ENCODE measurements around the gene CKAP5. TPM values are rescaled to one million over a fixed set of nuclear protein-coding genes. Genes with fewer than 3 reads are reported as not detected.

The CKAP5 gene
- polyA plus RNA-seq, 1 of the 3 experiments (the other 2 are of a cell fraction), result 51.7 TPM

DNA sequence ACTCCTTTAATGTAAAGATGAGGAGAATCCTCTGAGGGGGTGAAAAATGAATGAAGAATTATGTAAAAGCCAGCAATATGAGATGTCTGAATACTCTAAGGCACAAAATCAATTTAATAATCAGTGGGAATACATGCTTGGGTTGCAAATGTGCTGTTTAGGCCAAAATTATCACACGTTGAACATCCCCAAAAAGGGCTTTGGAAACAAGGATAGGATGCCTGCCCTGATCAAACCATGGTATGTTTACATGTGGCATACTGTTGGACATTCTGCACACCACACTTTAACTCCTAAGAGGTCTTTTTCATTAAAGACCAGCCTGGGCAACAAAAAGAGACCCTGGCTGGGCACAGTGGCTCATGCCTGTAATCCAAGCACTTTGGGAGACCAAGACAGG lies 100.8 kb downstream of the CKAP5 start:
- ChIA-PET POLR2A (no interaction called here), CTCF (no interaction called here)
- Histone ChIP-seq H3K79me2 (ENCODE audit: insufficient read depth) (no peaks in the 10 kb centered on the region), H3K36me3 (replicated peaks in 1 of 2; ENCODE audit: control insufficient read depth in 1 of 2, insufficient read depth in 2 of 2, low read length in 1 of 2) (peaks cover 63 to 67% of the 10 kb centered on the region in 2 experiments), H3K4me2 (no peak overlapping the region), H3F3A (replicated peaks; ENCODE audit: insufficient read depth) (peaks cover 4% of the 10 kb centered on the region), H2AFZ (ENCODE audit: low read depth) (no peak overlapping the region), H4K20me1 (ENCODE audit: insufficient read depth) (no peaks in the 10 kb centered on the region), H3K9me3 (no peaks in the 10 kb centered on the region), H3K4me1 (ENCODE audit: control insufficient read depth in 1 of 2, insufficient read depth in 2 of 2, low read depth in 1 of 2, low read length in 1 of 2) (no peaks in the 10 kb centered on the region), H3K27me3 (ENCODE audit: insufficient read depth) (no peaks in the 10 kb centered on the region), H3K4me3 (ENCODE audit: low read depth in 2 of 2, low read length in 1 of 2) (no peak overlapping the region), H3K9ac (no peak overlapping the region), H3K9me2 (no peaks in the 10 kb centered on the region), H3K27ac (ENCODE audit: low read depth in 2 of 2, low read length in 1 of 2) (no peak overlapping the region)
- DNase-seq, result no peak
- TF ChIP-seq TEAD4 (IDR thresholded peaks at IDR 0.05; ENCODE audit: borderline replicate concordance, insufficient read depth) (no peak), NRF1 (IDR thresholded peaks at IDR 0.05; ENCODE audit: low read depth, low read length) (no peak), EZH2phosphoT487 (IDR thresholded peaks at IDR 0.05; ENCODE audit: borderline replicate concordance, low read depth) (no peak), JUND (IDR thresholded peaks at IDR 0.05) (no peak), SMC3 (IDR thresholded peaks at IDR 0.05; ENCODE audit: low read depth, low read length) (no peak)
- TF ChIP-seq, protein P1, sequence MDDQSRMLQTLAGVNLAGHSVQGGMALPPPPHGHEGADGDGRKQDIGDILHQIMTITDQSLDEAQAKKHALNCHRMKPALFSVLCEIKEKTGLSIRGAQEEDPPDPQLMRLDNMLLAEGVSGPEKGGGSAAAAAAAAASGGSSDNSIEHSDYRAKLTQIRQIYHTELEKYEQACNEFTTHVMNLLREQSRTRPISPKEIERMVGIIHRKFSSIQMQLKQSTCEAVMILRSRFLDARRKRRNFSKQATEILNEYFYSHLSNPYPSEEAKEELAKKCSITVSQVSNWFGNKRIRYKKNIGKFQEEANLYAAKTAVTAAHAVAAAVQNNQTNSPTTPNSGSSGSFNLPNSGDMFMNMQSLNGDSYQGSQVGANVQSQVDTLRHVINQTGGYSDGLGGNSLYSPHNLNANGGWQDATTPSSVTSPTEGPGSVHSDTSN (IDR thresholded peaks at IDR 0.05), result no peak
- TF ChIP-seq, protein P2, sequence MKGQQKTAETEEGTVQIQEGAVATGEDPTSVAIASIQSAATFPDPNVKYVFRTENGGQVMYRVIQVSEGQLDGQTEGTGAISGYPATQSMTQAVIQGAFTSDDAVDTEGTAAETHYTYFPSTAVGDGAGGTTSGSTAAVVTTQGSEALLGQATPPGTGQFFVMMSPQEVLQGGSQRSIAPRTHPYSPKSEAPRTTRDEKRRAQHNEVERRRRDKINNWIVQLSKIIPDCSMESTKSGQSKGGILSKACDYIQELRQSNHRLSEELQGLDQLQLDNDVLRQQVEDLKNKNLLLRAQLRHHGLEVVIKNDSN (IDR thresholded peaks at IDR 0.05; ENCODE audit: borderline replicate concordance, low read depth), result no peak
- TF ChIP-seq, protein P3, sequence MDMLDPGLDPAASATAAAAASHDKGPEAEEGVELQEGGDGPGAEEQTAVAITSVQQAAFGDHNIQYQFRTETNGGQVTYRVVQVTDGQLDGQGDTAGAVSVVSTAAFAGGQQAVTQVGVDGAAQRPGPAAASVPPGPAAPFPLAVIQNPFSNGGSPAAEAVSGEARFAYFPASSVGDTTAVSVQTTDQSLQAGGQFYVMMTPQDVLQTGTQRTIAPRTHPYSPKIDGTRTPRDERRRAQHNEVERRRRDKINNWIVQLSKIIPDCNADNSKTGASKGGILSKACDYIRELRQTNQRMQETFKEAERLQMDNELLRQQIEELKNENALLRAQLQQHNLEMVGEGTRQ (IDR thresholded peaks at IDR 0.05; ENCODE audit: borderline replicate concordance, low read depth, low read length), result no peak
- 95% methylated on average over 1 of the region's 1 CpG for WGBS (ENCODE audit: low lambda C conversion rate)

DNA sequence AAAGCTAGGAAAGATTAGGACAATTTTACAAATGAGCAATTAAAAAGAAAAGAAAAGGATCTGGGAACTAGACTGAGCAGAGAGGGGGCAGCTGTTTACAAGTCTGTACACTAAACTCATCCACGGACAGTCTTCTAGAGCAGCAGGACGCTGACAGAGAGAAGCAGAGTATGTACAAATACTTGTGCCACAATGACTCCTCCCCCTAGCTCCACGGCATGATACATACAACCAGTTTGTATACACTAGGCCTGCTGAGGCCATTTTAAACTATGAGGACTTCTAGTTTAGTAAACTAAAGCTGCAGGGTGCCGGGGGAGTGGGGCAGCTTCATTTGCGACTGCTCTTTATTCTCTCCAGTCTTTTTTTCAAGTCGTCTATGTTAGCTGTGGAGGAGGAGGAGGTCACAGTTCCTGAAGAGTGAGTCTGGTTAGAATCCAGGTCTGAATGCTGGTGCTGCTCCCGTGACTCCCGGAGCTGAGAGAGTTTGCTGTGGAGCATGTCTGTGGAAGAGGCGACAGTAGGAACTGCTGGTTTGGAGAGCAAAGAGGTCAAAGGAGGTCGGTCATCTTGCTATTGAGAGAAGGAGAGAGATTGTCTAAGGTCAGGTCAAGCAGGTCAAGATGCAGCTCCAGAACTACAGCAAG lies 102.3 kb downstream of the CKAP5 start:
- WGBS (ENCODE audit: low lambda C conversion rate), result 86% methylated on average over 10 of the region's 10 CpGs
- peaks cover 54 to 59% of the 10 kb centered on the region in 2 experiments for H3K36me3 ChIP-seq (replicated peaks in 1 of 2; ENCODE audit: control insufficient read depth in 1 of 2, insufficient read depth in 2 of 2, low read length in 1 of 2)
- POLR2A ChIA-PET, result no interaction called here
- TF ChIP-seq RXRA (IDR thresholded peaks at IDR 0.05; ENCODE audit: borderline replicate concordance, low read depth) (no peak), FOSL2 (IDR thresholded peaks at IDR 0.05; ENCODE audit: borderline replicate concordance, low read depth) (no peak), CHD2 (IDR thresholded peaks at IDR 0.05; ENCODE audit: low read length, partially characterized antibody) (no peak), SMC3 (IDR thresholded peaks at IDR 0.05; ENCODE audit: low read depth, low read length) (no peak), TCF12 (IDR thresholded peaks at IDR 0.05) (no peak), YY1 (IDR thresholded peaks at IDR 0.05; ENCODE audit: low read depth) (no peak), NRF1 (IDR thresholded peaks at IDR 0.05; ENCODE audit: low read depth, low read length) (no peak), POLR2AphosphoS5 (IDR thresholded peaks at IDR 0.05; ENCODE audit: low read depth, low read length) (no peak), SIN3A (IDR thresholded peaks at IDR 0.05; ENCODE audit: borderline replicate concordance, low read depth, low read length) (no peak)
- TF ChIP-seq, protein P4, sequence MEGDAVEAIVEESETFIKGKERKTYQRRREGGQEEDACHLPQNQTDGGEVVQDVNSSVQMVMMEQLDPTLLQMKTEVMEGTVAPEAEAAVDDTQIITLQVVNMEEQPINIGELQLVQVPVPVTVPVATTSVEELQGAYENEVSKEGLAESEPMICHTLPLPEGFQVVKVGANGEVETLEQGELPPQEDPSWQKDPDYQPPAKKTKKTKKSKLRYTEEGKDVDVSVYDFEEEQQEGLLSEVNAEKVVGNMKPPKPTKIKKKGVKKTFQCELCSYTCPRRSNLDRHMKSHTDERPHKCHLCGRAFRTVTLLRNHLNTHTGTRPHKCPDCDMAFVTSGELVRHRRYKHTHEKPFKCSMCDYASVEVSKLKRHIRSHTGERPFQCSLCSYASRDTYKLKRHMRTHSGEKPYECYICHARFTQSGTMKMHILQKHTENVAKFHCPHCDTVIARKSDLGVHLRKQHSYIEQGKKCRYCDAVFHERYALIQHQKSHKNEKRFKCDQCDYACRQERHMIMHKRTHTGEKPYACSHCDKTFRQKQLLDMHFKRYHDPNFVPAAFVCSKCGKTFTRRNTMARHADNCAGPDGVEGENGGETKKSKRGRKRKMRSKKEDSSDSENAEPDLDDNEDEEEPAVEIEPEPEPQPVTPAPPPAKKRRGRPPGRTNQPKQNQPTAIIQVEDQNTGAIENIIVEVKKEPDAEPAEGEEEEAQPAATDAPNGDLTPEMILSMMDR (IDR thresholded peaks at IDR 0.05), result no peak
- TF ChIP-seq, protein P5, sequence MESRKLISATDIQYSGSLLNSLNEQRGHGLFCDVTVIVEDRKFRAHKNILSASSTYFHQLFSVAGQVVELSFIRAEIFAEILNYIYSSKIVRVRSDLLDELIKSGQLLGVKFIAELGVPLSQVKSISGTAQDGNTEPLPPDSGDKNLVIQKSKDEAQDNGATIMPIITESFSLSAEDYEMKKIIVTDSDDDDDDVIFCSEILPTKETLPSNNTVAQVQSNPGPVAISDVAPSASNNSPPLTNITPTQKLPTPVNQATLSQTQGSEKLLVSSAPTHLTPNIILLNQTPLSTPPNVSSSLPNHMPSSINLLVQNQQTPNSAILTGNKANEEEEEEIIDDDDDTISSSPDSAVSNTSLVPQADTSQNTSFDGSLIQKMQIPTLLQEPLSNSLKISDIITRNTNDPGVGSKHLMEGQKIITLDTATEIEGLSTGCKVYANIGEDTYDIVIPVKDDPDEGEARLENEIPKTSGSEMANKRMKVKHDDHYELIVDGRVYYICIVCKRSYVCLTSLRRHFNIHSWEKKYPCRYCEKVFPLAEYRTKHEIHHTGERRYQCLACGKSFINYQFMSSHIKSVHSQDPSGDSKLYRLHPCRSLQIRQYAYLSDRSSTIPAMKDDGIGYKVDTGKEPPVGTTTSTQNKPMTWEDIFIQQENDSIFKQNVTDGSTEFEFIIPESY (IDR thresholded peaks at IDR 0.05; ENCODE audit: borderline replicate concordance, low read depth), result no peak
- TF ChIP-seq, protein P2 (IDR thresholded peaks at IDR 0.05; ENCODE audit: borderline replicate concordance, low read depth), result no peak
- TF ChIP-seq, protein P6, sequence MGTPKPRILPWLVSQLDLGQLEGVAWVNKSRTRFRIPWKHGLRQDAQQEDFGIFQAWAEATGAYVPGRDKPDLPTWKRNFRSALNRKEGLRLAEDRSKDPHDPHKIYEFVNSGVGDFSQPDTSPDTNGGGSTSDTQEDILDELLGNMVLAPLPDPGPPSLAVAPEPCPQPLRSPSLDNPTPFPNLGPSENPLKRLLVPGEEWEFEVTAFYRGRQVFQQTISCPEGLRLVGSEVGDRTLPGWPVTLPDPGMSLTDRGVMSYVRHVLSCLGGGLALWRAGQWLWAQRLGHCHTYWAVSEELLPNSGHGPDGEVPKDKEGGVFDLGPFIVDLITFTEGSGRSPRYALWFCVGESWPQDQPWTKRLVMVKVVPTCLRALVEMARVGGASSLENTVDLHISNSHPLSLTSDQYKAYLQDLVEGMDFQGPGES (IDR thresholded peaks at IDR 0.05; ENCODE audit: low read depth, low read length), result no peak

More for the DNA sequence above, 102.3 kb downstream of the CKAP5 start:
- H3K9me3 ChIP-seq, result no peaks in the 10 kb centered on the region
- H3K9ac ChIP-seq, result no peak overlapping the region
- no peaks in the 10 kb centered on the region for H3K4me1 ChIP-seq (ENCODE audit: control insufficient read depth in 1 of 2, insufficient read depth in 2 of 2, low read depth in 1 of 2, low read length in 1 of 2)
- no peak overlapping the region for H2AFZ ChIP-seq (ENCODE audit: low read depth)
- no peaks in the 10 kb centered on the region for H4K20me1 ChIP-seq (ENCODE audit: insufficient read depth)
- CTCF ChIA-PET, result interaction anchor here (0.8 kb wide), 1 partner anchor 93 kb away, joined by 3 read pairs; no protein-coding TSS in a partner anchor
- no peak overlapping the region for H3K4me3 ChIP-seq (ENCODE audit: low read depth in 2 of 2, low read length in 1 of 2)
- DNase-seq, result no peak
- no peaks in the 10 kb centered on the region for H3K9me2 ChIP-seq
- no peak overlapping the region for H3K4me2 ChIP-seq
- no peaks in the 10 kb centered on the region for H3K79me2 ChIP-seq (ENCODE audit: insufficient read depth)
- no peak overlapping the region for H3K27ac ChIP-seq (ENCODE audit: low read depth in 2 of 2, low read length in 1 of 2)
- no peaks in the 10 kb centered on the region for H3K27me3 ChIP-seq (ENCODE audit: insufficient read depth)
- peaks cover 4% of the 10 kb centered on the region for H3F3A ChIP-seq (replicated peaks; ENCODE audit: insufficient read depth)

Measured in SK-N-SH (cell line).